IMR-90 (cell line): ENCODE results near the gene GMPPB.

ENCODE experiments used
- BHLHE40 ChIP-seq: fragments of 150-350 bp; IDR thresholded peaks from 2 replicates; pipeline ENCODE4 v1.6.1; 2016; ENCODE audit warnings: mild to moderate bottlenecking, low read depth, low read length
- CEBPB ChIP-seq: IDR thresholded peaks from 2 replicates; pipeline ENCODE4 v1.6.1; 2012; ENCODE audit warnings: low read depth, low read length, improper control_type of control experiment
- CTCF ChIP-seq: conservative IDR thresholded peaks from 2 replicates; pipeline ENCODE4 v1.5.1; 2012; ENCODE audit warnings: mild to moderate bottlenecking, low read depth, low read length, improper control_type of control experiment
- ELK1 ChIP-seq: fragments of 150-350 bp; IDR thresholded peaks from 2 replicates; pipeline ENCODE4 v1.6.1; 2016; ENCODE audit warnings: low read depth, mild to moderate bottlenecking, low read length, moderate library complexity, borderline replicate concordance
- FOS ChIP-seq: fragments of 150-350 bp; IDR thresholded peaks from 2 replicates; pipeline ENCODE4 v1.6.1; 2016; ENCODE audit warnings: low read depth, low read length
- MAFK ChIP-seq: IDR thresholded peaks from 2 replicates; pipeline ENCODE4 v1.6.1; 2012; ENCODE audit warnings: low read depth, low read length, improper control_type of control experiment
- MAZ ChIP-seq: IDR thresholded peaks from 2 replicates; pipeline ENCODE4 v1.6.1; 2012; ENCODE audit warnings: low read depth, mild to moderate bottlenecking, low read length, improper control_type of control experiment, moderate library complexity, borderline replicate concordance
- MXI1 ChIP-seq: IDR thresholded peaks from 2 replicates; pipeline ENCODE4 v1.6.1; 2012; ENCODE audit warnings: low read depth, mild to moderate bottlenecking, low read length, moderate library complexity, borderline replicate concordance
- NFE2L2 ChIP-seq: fragments of 150-350 bp; IDR thresholded peaks from 2 replicates; pipeline ENCODE4 v1.6.1; 2016; ENCODE audit warnings: low read depth, mild to moderate bottlenecking, low read length
- POLR2A ChIP-seq: IDR thresholded peaks from 2 replicates; pipeline ENCODE4 v1.6.1; 2012; ENCODE audit warnings: mild to moderate bottlenecking, low read depth, low read length
- RAD21 ChIP-seq: IDR thresholded peaks from 2 replicates; pipeline ENCODE4 v1.6.1; 2012; ENCODE audit warnings: low read length, improper control_type of control experiment
- RCOR1 ChIP-seq: IDR thresholded peaks from 2 replicates; pipeline ENCODE4 v1.6.1; 2012; ENCODE audit warnings: mild to moderate bottlenecking, low read length, improper control_type of control experiment; ENCODE audit not compliant: insufficient replicate concordance
- SMC3 ChIP-seq: fragments of 150-350 bp; IDR thresholded peaks from 2 replicates; pipeline ENCODE4 v1.6.1; 2016; ENCODE audit warnings: low read depth, mild to moderate bottlenecking, antibody characterized with exemption, low read length, moderate library complexity
- USF2 ChIP-seq: fragments of 150-350 bp; IDR thresholded peaks from 2 replicates; pipeline ENCODE4 v1.6.1; 2017; ENCODE audit warnings: mild to moderate bottlenecking, antibody characterized with exemption, low read length, low read depth

- TF ChIP-seq POLR2A (no peak), RCOR1 (no peak), CTCF (no peak), USF2 (no peak), RAD21 (no peak), BHLHE40 (no peak), FOS (no peak), MAFK (no peak), SMC3 (no peak), ELK1 (no peak), CEBPB (no peak), MXI1 (no peak), MAZ (no peak), NFE2L2 (no peak)
Observed at GRCh38 chr3:49718858-49719213, 4.9 kb downstream of the GMPPB start.
